Stimulated activated CD8-positive, alpha-beta memory T cell treated with anti-CD3 and anti-CD28 coated beads, Interleukin-12 subunit alpha, Interleukin-12 subunit beta, amount 100 ng/mL, for 24 hours (primary cell): ENCODE measurements around the gene OR13J1.
A peak's percentile ranks its signal among the peaks of the same experiment; 100 is the strongest.

ENCODE experiments used
- DNase-seq: peaks from one replicate; pipeline ENCODE4 v3.0.0-alpha.2; 2020; ENCODE audit errors: extremely low read depth

The OR13J1 gene

DNA sequence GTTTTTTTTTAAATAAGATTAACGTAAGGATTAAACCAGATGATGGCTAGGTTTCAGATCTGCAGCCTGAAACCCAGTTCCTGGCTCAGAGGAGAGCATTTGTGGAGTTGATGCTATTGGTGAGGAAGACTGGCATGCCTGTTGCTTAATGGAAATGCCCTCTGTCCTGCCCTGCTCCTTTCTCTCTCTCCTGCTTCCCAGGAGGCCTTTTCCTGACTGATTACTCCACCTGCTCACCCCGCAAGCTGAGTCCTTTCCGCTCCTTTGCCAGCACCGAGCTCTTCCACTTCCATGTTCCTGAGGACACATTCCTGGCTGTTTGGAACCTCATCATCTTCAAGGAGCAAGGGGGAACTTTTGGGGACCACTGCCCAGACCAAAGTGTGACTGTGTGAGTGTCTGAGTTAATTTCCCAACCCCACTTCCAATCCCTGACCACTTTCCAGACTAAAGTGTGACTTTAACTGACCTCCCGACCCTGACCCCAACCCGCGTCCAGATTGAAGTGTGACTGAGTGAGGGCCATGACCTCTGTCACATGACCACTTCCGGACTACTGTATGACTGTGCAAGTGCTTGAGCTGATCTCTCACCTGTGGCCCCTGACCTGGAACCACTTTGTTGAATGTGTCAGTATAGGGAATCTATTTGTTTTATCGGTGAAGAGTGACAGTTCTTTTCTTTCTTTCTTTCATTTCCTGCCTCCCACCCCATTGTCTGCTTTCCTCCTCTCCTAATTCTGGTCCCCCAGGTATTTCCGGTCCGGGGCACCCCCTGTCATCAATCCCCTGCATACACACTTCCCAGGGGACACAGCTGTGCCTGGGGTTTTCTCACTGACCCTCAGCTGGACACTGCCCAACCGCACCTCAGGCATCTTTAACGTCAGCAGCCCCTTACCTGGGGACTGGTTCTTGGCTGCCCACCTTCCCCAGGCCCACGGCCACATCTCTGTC is 35.7 kb downstream of the OR13J1 start:
- no peak for DNase-seq

- DNase-seq: no peak
Observed at GRCh38 chr9:35832814-35833213, 37.4 kb downstream of the OR13J1 start.

DNA sequence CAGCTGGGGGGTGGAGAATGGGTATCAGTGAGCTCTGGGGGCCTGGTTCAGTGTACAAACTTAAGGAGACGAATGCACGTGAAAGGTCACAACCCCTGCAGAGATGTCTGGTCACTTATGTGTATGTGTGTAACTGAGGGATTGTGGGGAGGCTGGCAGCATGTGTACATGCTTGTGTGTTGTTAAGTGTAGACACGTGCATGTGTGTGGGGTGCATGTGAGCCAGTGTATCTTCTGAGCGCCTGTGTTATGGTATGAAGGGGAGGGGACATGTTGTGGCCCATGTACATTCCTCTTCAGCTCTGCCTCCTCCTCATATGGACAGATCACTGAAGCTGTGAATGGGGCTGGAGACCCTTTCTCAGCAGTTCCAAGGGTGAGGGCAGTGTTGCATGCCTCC is 39.2 kb downstream of the OR13J1 start:
- no peak for DNase-seq

- DNase-seq: no peak
Observed at GRCh38 chr9:35829764-35830096, 40.5 kb downstream of the OR13J1 start.

DNA sequence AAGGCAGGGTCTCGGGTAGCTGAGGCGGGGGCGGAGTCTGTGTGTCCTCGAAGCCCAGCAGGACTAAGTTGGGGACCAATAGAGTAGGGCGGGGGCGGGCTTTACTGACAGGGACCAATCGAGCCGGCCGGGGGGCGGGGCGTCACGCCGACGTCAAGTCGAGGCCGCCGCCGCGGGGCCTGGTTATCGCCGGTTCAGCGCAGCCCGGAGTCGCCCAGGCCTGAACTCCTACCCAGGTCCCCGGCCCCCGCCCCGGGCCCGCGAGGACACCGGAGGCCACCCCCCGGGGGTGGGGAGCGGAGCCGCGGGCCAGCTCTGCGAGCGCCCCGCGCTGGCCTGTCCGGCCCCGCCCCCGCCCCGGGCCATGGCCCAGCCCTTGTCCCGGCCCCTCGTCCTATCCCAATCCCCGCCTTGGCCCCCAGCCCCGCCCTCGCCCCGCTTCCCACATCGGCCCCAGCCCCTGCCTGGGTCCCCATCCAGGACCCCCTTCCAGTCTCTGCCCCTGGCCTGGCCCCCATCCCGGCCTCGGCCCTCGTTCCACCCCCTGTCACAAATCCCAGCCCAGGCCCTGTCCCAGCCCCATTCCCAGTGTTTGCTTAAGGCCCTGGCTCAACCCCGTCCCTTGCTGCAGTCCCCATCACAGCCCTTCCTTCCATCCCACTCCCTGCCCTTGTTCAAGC is 41.0 kb downstream of the OR13J1 start, which contains the start of gene TMEM8B:
TSS of gene TMEM8B (plus strand) at position 145 of the 680 bp plus-strand sequence. CDS start at position 365, 220 bp downstream.
- peak; percentile 90 for DNase-seq

GRCh38 chr9:35828716-35829083 is 41.5 kb downstream of the OR13J1 start, which contains the start of gene FAM221B:
TSS of gene FAM221B (minus strand) at chr9:35828732. CDS start at chr9:35826161, 2,571 bp downstream.
- DNase-seq: no peak

DNA sequence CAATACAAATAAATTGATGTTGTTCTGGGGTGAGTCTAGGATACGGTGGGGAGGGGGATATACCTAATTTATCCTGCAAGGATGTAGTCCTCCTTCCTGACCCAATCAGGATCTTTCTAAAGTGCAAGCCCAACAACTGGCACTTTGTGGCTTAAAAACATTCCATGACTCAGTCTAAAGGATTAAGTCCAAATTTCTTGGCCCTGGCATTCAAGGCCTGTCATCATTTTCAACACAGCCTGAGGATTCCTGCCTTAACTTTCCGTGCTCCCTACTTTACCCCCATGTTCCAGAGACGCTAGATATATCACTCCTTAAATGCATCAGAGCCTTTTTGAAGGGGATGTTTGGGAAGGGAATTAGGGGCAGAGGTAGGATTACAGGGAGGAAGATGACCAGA is 42.7 kb downstream of the OR13J1 start:
- no peak for DNase-seq

DNA sequence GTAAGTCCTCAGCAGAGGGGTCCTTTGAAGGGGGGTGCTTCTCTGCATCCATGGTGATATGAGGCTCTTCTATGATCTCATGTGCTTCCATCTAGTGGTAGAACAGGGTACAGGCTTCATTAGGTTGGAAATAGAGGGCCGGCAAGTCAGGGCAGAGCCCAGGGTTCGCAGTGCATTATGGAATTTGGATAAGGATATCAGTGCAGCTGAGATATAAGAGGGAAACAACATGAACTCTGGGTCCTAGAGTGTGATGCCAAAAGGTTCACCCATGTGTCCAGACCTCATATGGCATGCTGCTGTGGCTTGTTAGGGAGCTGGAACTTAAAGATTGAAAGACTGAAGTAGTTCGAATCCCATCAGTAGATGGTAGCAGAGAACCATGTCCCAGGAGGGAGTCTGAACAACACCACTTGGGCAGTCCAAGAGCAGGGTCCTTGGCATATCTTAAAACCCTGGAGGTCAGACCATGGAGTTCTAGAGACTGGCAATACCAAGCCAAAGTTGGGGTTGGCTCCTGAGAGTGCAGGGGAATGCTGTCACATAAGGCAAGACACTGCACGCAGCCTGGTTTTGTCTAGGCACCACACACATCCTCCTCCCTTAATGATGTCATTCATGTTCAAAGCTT is 44.0 kb downstream of the OR13J1 start:
- no peak for DNase-seq

DNA sequence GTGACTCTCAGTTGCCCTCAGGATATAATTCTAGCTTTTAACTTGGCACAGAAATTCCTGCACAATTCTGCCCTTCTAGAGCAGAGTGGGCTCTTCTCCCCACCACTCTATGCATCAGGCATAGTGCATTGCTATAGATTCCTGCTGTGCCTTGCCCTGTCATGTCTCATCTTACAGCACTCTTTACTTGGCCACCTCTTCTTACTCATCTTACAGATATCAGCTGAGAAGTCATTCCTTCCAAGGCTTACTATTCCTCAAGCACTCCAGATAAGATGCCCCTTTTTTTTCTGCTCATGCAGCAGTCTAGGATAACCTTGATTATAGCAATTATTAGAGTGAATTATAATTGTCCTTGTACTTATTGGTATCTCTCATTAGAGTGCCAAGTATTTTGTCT is 47.3 kb downstream of the OR13J1 start:
- no peak for DNase-seq

DNA sequence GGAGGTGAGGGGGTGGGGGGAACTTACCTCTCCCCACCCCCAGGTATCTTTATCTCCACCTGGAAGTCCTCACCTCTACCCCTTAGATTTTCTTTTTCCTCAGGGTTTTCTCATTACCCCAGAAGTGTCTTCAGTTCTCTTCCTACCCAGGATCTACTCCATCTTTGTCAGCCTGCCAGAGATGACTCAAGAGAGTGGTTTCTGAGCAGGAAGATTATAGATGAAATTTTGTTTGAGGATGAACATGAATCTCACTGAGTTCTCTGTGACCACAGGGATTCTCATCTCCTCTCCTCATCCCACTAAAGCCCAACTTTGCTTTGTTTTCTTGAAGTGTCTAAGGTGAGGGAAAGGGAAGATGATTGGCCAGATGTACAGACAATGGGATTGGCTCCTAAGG is 50.1 kb downstream of the OR13J1 start:
- DNase-seq: no peak
